ENCODE results near the gene FHDC1.

The FHDC1 gene

DNA sequence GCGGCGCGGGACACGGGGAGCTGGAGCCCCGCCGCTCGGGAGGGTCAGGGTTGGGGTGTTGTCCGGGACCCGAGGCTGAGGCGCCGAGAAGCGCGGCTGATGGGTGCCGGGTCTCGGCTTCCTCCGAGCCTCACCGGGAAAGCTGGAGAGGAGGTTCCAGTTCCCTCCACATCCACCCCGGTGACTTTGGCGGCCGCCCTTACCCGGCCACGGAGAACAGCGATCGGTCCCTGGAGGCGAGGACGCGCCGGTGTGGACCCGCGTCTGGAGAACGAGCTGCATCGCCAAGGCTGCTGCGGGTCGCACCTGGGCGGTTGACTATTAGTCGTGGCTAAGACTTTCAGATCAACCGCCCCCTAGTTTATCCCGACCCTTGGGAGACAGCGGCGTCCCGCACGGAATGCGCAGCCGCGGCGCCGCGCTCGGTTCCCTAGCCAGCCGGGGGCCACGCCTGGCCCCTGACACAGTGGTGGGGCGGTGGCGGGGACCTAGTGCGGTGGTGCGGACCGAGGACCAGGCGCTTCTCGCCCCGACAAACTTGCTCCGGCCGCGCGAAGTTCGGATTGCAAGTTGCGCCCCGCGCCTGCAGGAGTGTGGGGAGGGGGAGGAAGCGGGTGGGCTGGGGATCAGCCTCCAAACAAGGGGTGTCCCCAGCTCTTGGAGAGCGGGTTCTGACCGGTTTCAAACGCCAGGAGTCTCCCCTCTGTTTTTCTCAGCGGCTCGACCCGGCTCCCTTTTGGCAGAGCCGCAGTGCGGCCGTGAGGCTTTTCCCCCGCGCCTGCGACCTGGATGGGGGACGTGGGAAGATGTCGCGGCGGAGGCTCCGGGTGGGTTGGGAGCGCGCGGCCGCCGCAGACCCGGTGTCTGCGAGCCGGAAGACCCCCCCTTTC lies 568 bp downstream of the FHDC1 start:
- no peak for FAIRE-seq

GRCh38 chr4:152937336-152938236 lies 1.5 kb downstream of the FHDC1 start:
- FAIRE-seq: no peak

DNA sequence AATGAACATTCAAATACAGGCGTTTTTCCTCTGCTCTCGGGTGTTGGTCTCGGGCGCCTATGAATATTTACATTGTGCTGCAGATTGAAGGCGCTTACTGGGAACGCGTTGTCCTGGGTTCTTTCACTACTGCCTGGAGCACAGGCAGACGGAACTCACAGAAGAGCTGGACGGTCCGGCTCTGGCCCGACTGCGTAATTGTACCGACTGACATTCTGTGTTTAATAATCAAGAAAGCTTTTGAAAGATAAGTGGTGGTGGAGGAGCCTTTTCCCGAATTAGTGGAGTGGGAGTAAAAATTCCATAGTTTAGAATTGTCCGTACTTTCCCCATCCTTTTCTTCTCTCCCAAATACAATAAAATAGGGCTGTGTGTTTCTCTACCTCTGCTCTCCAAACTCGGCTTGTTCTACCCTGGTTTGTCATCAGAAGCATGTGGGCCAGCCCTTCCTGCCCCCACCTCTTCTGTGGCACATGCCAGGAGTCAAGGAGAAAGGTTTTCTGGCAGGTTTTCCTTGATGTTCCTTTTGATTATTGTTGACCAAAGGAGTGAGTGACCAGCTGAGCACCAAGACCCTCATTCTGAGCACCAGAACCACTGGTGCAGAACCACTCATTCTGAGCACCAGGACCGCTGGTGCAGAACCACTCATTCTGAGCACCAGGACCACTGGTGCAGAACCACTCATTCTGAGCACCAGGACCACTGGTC lies 2.3 kb downstream of the FHDC1 start:
- no peak for FAIRE-seq

DNA sequence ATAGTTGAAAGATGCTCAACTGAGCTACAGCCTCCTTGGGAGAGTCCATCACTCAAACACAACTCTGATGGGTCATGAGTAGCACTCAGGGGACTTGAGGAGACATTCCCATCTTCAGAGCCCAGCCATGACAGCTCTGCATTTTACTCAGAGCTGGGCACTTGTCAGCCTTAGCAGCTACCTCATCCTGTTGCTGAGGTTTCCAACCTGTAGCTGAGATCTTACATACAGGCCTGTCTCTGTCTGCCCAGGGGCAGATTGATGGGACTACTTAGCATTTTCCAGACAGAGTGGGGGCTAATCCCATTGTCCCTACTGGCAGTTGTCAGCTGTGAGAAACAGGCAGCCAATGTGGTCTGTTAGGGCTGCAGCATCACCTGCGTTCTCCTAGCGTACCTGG lies 3.5 kb downstream of the FHDC1 start:
- FAIRE-seq: no peak

DNA sequence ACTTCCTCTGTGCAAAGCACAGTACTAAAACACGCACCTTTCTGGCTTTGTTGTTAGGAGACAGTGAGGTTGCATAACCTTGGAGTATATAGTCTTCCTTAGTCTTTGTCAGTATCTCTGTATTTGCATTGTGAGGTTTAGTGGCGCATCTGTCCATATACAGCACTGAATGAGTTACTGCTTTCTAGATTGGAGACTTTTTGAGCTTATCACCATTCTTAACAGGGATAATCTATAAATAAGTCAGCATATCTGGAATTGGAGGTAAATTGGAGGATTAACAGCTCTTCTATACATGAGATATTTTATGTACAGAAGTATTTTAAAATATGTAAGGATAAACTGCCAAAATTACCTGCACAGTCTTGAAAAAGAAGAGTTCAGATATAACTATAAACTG lies 4.3 kb downstream of the FHDC1 start:
- FAIRE-seq: no peak

DNA sequence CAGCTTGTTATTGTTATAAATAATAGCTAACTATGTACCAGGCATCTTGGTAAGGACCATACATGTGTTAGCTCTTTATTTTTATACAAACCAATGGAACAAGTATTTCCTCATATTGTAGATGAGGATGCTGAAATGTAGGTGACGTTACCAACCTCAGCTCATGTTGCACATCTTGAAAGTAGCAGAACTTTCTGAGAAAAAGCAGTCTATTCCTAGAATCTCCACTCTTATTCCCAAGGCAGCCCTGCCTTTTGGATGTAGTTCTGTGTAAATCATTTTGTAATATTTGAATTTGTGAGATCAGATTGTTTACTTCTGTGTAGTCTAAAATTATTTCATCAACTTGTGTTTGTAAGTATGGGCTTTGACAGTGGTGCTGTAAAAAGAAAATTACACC lies 5.3 kb downstream of the FHDC1 start:
- no peak for FAIRE-seq

DNA sequence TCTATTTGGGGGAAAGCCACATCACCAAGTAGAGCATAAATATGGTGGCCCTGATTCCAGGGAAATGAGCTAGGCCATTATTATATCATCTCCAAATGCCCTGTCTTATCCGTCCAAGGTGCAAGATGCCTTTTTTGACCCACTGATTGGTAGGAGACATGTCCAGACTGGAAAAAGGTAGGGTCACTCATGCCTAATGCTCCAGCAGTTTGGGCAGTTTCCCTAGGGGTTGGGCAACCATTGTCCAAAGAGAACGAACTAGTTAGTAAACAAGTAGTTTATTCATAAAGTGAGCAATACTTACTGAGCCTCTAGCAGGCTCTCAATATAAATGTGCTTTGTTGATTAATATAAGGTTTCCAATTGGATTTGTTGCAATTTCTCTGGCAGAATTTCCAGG lies 6.2 kb downstream of the FHDC1 start:
- FAIRE-seq: no peak

DNA sequence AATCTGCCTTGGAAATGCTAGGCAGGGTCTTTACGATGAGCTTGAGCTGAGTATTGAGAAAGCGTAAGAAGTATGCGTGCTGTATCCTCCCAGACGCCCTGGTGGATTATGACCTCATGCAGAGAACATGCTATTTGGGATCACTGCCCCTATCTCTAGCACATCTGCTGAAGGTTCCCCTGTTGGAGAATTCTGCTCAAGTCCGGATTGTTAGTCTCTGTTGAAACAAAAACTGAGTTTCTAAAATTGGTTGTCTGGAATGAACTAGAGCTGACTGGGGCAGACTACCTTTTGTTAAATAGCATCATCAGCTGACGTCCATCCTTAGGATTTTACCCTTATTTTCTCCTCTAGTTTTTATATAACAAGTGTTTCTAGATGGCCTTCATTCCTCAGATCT lies 7.5 kb downstream of the FHDC1 start:
- FAIRE-seq: no peak

DNA sequence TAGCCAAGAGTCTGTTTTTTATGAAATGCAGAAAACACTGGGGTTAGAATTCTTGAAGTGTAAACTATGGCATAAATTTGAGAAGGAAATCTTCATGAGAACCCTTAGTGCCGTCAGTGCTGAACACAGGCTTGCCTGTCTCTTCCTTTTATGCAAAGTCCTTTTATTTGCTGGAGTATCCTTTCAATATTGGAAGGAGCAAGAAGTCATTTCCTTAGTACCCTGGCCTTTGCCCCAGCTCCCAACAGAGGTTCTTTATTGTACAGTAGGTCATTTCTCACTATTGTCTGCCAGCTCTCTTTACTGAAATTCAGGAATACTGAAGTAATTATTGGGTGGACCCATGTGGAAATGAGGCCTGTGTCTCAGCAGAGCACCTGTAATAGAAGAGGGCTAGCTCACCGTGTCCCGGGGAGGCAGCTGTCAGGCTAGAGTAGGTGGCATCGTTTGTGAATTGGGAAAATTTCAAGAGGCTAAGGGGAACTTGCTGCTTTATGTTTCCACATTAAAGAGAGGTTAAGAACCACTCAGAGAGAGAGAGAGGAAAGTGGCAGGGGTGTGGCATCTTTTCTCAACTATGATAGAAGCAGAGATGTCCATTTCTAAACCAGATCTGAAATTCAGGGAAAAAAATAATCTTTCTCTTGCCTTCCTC lies 8.7 kb downstream of the FHDC1 start:
- no peak for FAIRE-seq

GRCh38 chr4:152945639-152946038 lies 9.5 kb downstream of the FHDC1 start:
- FAIRE-seq: no peak

- no peak for FAIRE-seq
Measured at GRCh38 chr4:152946446-152946845, 10.3 kb downstream of the FHDC1 start.

GRCh38 chr4:152947311-152947710 lies 11.2 kb downstream of the FHDC1 start:
- no peak for FAIRE-seq

GRCh38 chr4:152949930-152950329 lies 13.8 kb downstream of the FHDC1 start:
- no peak for FAIRE-seq

DNA sequence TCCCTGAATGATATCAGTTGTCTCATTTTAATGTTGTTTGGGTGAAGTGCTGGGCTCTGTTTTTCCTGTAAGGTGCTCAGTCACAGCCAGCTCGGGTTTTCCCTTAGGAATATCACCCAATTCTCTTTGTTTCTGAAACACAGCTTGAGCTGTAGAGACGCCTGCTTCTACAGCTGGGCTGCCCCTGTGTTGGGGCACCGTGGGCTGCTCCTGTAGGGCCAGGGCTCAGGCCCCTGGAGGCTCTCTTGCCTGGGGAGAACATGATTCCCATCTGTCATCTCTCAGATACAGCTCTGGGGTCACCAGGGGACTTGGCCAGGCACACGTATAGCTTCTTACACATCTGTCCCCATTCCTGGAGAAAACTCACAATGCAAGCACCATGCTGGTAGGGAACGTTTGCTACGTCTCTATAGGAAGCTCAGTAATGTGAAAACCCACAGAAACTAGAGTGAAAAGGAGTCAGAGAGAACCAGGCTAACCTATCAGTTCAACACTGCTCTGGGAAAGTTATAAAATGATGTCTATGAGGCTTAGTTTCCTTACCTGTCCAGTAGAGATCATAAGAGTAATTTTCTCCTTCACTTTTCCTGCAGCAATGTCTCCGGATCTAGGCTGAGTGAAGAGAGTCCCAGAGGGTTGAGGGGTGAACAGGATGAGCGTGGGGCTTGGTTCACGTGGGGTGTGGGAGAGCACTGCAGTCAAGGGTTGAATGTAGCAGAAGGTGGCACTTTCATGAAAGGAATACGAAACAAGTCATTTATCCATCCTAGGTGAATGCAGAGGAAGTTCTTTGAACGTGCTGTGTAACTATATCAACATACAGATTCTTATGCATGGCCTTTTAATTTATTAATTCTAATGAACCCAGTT lies 14.5 kb downstream of the FHDC1 start:
- FAIRE-seq: no peak

GRCh38 chr4:152951348-152951747 lies 15.2 kb downstream of the FHDC1 start:
- no peak for FAIRE-seq

DNA sequence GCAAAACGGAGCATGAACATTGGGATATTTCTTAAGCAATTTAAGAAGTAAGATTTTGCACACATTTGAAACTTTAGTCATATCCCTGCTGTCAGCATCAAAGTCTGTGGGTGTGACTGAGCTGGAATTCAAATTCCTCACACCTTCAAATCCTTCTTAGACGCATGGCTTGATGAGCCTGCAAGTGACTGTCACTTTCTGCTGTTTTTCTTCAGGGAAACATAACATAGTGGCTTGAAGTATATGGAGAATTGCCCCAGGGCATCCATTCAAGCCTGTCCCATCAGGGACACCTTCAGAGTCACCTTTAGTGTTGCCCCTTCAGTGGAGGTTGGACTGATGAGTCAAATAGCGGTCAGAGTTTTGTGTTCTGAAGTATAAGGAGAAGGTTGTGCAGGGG lies 17.4 kb downstream of the FHDC1 start:
- no peak for FAIRE-seq

GRCh38 chr4:152954741-152955140 lies 18.6 kb downstream of the FHDC1 start:
- FAIRE-seq: no peak

DNA sequence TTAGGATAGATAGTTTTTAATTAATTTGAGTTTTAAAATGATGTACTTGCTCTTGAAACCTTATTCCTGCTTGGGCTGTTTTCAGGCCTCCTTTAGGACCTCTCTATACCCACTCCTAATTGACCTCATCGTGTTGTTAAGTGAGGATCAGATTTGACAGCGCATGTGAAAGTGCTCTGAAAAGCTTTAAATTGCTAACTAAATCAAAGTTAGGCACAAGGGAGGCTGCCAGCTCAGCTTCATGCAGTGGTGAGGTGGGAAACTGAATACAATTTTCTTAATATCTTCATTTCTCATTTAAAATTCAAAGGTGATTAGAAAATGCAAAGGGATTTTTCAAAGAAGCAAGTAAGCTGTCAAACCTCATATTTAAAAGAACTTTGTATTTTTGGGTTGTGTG lies 20.0 kb downstream of the FHDC1 start:
- FAIRE-seq: no peak

DNA sequence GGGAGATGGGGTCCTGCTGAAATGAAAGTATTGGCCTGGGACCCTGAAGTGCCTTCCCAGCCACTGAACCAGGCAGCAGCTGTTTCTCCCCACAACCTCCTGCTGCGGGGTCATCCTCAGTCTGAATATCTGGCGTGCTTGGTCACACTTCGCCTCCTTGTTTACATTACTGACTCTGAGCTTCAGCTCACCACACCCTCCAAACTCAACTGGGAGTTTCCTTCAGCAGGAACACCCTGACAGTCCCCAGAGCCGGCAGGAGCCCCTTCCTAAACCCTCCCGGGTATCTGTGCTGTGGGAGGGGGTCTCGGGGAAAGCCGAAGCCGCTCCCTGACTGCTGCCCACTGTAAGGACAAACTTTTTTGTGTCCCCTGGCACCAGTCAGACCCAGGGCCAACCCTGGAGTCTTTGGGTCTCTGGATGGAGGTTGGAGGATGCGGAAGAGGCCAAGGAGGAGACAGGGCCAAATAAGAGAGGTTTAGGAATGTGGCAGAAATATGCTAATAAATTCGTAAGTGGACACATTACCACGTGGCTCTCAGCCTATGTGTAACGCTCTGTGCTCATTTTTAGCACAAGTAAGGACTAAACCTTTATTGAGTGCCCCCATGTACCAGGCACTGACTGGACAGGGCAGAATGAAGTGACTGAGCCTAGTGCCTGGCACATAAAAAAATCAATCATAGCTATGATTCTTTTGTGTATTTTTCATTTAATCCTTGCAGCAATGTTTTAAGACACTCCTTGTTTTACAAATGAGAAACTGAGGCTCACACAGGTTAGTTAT lies 20.7 kb downstream of the FHDC1 start:
- no peak for FAIRE-seq

- FAIRE-seq: no peak
Measured at GRCh38 chr4:152957437-152958171, 21.5 kb downstream of the FHDC1 start.

Measured in TTC549 (cell line).